RPMI7951 (cell line): ENCODE results near the gene TCFL5. TPM values are rescaled to one million over a fixed set of nuclear protein-coding genes. Genes with fewer than 3 reads are reported as not detected.
A peak's percentile ranks its signal among the peaks of the same experiment; 100 is the strongest.

Experiments
- DNase-seq: peaks from one replicate; pipeline ENCODE4 v3.0.0-alpha.2; 2012; ENCODE audit warnings: low read depth
- total RNA-seq: library from RNA; depleted of rRNA; stranded (reverse); fragments of >200 nt; shearing (Covaris generic); gene quantifications from 2 replicates; pipeline ENCODE4 v1.2.3, GENCODE V29; 2014; rRNA removed

Gene TCFL5
- total RNA-seq = 13.7 and 16.2 TPM in 2 replicates

- DNase-seq = peak; percentile 83
These were observed at the start of gene TCFL5 for GRCh38 chr20:62861726-62862336. Gene TCFL5 (minus strand): TSS chr20:62861822. CDS start chr20:62861670, 152 bp downstream.

GRCh38 chr20:62910777-62911497 lies 49.3 kb upstream of the TCFL5 start:
- no peak for DNase-seq

GRCh38 chr20:62910217-62910766 lies 48.7 kb upstream of the TCFL5 start:
- DNase-seq = no peak

GRCh38 chr20:62908971-62909791 lies 47.6 kb upstream of the TCFL5 start:
- DNase-seq = no peak

GRCh38 chr20:62907384-62908317 lies 46.0 kb upstream of the TCFL5 start:
- DNase-seq = no peak

GRCh38 chr20:62906647-62907375 lies 45.2 kb upstream of the TCFL5 start:
- DNase-seq = no peak

GRCh38 chr20:62906209-62906608 lies 44.6 kb upstream of the TCFL5 start:
- DNase-seq = no peak

GRCh38 chr20:62905536-62906117 lies 44.0 kb upstream of the TCFL5 start:
- no peak for DNase-seq

- peak; percentile 28 for DNase-seq
These were observed 41.4 kb upstream of the TCFL5 start for GRCh38 chr20:62902926-62903615.

- no peak for DNase-seq
These were observed 40.3 kb upstream of the TCFL5 start for GRCh38 chr20:62901891-62902290.

GRCh38 chr20:62900692-62901584 lies 39.3 kb upstream of the TCFL5 start:
- no peak for DNase-seq

- DNase-seq = peak; percentile 64
These were observed 38.5 kb upstream of the TCFL5 start for GRCh38 chr20:62900052-62900691.

GRCh38 chr20:62899633-62900051 lies 38.0 kb upstream of the TCFL5 start:
- no peak for DNase-seq

GRCh38 chr20:62898970-62899632 lies 37.5 kb upstream of the TCFL5 start:
- no peak for DNase-seq

GRCh38 chr20:62898093-62898964 lies 36.7 kb upstream of the TCFL5 start:
- no peak for DNase-seq

GRCh38 chr20:62897666-62898065 lies 36.0 kb upstream of the TCFL5 start:
- no peak for DNase-seq
